CD8-positive, alpha-beta memory T cell (primary cell): ENCODE measurements around the gene GNG7. TPM values are rescaled to one million over a fixed set of nuclear protein-coding genes. Genes with fewer than 3 reads are reported as not detected.
A peak's percentile ranks its signal among the peaks of the same experiment; 100 is the strongest.

ENCODE experiments used
- CTCF ChIA-PET: fragments of 350-600 bp; sonication (Branson Sonifier 250); formaldehyde crosslinking; loops from one replicate; lab custom pipeline; 2021; ENCODE audit warnings: antibody characterized with exemption; lab: Charles Lee
- POLR2A ChIA-PET: fragments of 350-600 bp; sonication (Branson Sonifier 250); formaldehyde crosslinking; loops from one replicate; lab custom pipeline; 2021; ENCODE audit warnings: antibody characterized with exemption; lab: Charles Lee
- DNase-seq, 5 donors: peaks; one replicate each; pipeline versions ENCODE4 v3.0.0 to v3.0.0-alpha.2; 2020 to 2022; ENCODE audit warnings: mixed read lengths in 1 of 5
- H3K27ac ChIP-seq: one replicate; pipeline ENCODE4 v1.7.0; 2013; ENCODE audit warnings: low read depth, mild to moderate bottlenecking, low read length, moderate library complexity
- H3K27me3 ChIP-seq: 2 replicates; pipeline ENCODE4 v1.7.0; 2013; ENCODE audit warnings: low read length, mild to moderate bottlenecking; ENCODE audit not compliant: insufficient read depth, poor library complexity, severe bottlenecking
- H3K36me3 ChIP-seq: 2 replicates; pipeline ENCODE4 v1.7.0; 2013; ENCODE audit warnings: mild to moderate bottlenecking, low read length, moderate library complexity; ENCODE audit not compliant: insufficient read depth
- H3K4me1 ChIP-seq: 2 replicates; pipeline ENCODE4 v1.7.0; 2013; ENCODE audit warnings: mild to moderate bottlenecking, low read length, moderate library complexity; ENCODE audit not compliant: insufficient read depth
- H3K4me3 ChIP-seq: 2 replicates; pipeline ENCODE4 v1.7.0; 2013; ENCODE audit warnings: mild to moderate bottlenecking, low read length
- H3K9me3 ChIP-seq: 2 replicates; pipeline ENCODE4 v1.7.0; 2013; ENCODE audit warnings: mild to moderate bottlenecking, low read length
- H3K27ac Mint-ChIP-seq, 8 donors: one replicate each; pipeline ENCODE4 v1.8.0; 2020 to 2021; ENCODE audit warnings: mixed read lengths in 8 of 8, mild to moderate bottlenecking in 6 of 8, inconsistent platforms in 3 of 8, moderate library complexity in 3 of 8
- H3K27me3 Mint-ChIP-seq, 2 donors: one replicate each; pipeline ENCODE4 v1.8.0; 2020 to 2021; ENCODE audit warnings: mixed read lengths in 2 of 2, mild to moderate bottlenecking in 1 of 2, moderate library complexity in 1 of 2
- H3K36me3 Mint-ChIP-seq, 3 donors: one replicate each; pipeline ENCODE4 v1.8.0; 2020 to 2021; ENCODE audit warnings: mixed read lengths in 3 of 3, inconsistent platforms in 1 of 3, mild to moderate bottlenecking in 1 of 3
- H3K4me1 Mint-ChIP-seq, 3 donors: one replicate each; pipeline ENCODE4 v1.8.0; 2020 to 2021; ENCODE audit warnings: mixed read lengths in 3 of 3, inconsistent platforms in 1 of 3, mild to moderate bottlenecking in 1 of 3
- H3K4me3 Mint-ChIP-seq, 7 donors: one replicate each; pipeline ENCODE4 v1.8.0; 2020 to 2021; ENCODE audit warnings: mixed read lengths in 7 of 7, mild to moderate bottlenecking in 6 of 7, moderate library complexity in 4 of 7, inconsistent platforms in 2 of 7
- H3K9me3 Mint-ChIP-seq, 5 donors: one replicate each; pipeline ENCODE4 v1.8.0; 2020 to 2022; ENCODE audit warnings: mixed read lengths in 5 of 5, mild to moderate bottlenecking in 3 of 5, moderate library complexity in 2 of 5, inconsistent platforms in 1 of 5
- polyA plus RNA-seq: library from polyadenylated mRNA; unstranded; fragments of 300-500 nt; fragmentation: Illumina TruSeq; gene quantifications from one replicate; pipeline ENCODE4 v1.2.3, GENCODE V29; 2021
- total RNA-seq, 2 experiments: library from RNA; stranded (reverse); gene quantifications; one replicate each; pipeline ENCODE4 v1.2.3, GENCODE V29; 2021

GNG7 gene
- total and polyA plus RNA-seq, 3 experiments from 2014 or later = 0.40 to 1.2 (median 0.53) TPM

DNA sequence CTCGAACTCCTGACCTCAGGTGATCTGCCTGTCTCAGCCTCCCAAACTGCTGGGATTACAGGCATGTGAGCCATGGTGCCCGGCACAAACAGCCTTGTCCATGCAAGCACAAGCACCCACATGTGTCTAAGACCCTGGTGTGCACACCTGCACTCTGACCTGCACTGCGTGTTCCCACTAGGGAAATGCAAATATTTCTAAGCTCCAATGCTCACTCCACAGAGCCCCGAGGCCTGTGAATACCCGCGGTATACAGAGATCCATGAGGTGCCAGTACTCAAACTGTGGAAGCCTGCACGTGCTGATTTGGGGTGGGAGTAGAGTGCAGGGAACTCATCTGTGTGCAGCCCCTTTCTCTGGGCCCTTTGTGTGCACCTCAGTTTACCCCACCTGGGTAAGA is 211.8 kb downstream of the GNG7 start:
- Histone ChIP-seq H3K27me3 (peaks cover 16% of the 10 kb centered on the region), H3K9me3 (no peaks in the 10 kb centered on the region), H3K27ac (no peak overlapping the region), H3K36me3 (no peaks in the 10 kb centered on the region), H3K4me3 (no peak overlapping the region), H3K4me1 (peaks cover 21% of the 10 kb centered on the region)
- Mint-ChIP-seq H3K9me3 (no peaks in the 10 kb centered on the region), H3K4me3 (peak overlapping the region in 1 of 7 donors; percentile 2), H3K36me3 (no peaks in the 10 kb centered on the region), H3K27me3 (peaks cover 25 to 30% of the 10 kb centered on the region in 2 donors), H3K27ac (peak overlapping the region in 1 of 8 donors; percentile 66), H3K4me1 (peaks cover 10 to 37% (median 18%) of the 10 kb centered on the region in 3 donors)
- ChIA-PET CTCF (interaction anchor here (1.2 kb wide), 1 partner anchor 121 kb away, joined by 4 read pairs; no protein-coding TSS in a partner anchor), POLR2A (interaction anchor here (1.0 kb wide), 1 partner anchor 13 kb away, joined by 4 read pairs; no protein-coding TSS in a partner anchor)
- no peak for DNase-seq

DNA sequence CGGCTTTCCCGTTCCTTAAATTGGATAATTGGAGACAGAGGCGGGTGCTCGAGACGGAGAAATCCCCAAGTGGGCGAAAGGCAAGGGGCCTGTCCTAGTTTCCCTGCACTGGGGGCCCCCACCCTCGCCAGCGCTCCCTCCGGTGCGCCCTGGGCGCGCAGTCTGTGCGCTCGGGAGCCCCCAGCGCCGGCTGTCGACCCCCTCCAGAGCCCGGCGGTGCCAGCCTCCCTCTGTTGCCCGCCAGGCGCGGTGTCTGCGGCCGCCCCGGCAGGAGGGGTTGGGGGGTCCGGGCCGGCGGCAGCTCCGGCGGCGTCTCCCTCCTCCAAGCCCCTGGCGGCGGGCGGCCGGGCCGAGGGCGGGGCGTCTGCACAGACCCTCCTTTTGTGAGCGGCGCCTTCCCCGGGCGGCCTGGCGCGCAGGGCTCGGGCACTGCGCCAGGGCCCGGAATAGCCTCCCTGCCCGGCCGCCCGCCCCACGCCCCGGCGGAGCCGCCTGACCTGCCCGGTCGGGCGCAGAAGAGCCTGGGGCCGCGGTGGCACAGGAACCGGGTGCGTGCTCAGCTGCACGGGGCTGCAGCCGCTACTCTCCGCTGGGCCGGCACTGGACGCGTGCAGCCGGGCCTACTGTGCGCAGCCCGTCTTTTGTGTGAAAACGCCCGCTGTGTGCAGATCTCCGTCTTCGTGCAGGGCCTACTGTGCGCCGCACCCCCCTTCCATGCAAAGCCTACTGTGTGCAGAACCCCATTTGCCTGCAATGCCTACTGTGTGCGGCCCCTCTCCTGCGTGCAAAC is 213.4 kb downstream of the GNG7 start:
- Histone ChIP-seq H3K9me3 (no peaks in the 10 kb centered on the region), H3K27ac (no peak overlapping the region), H3K36me3 (no peaks in the 10 kb centered on the region), H3K4me1 (peaks cover 9% of the 10 kb centered on the region), H3K27me3 (peaks cover 16% of the 10 kb centered on the region), H3K4me3 (no peak overlapping the region)
- Mint-ChIP-seq H3K27ac (no peak overlapping the region), H3K4me3 (peak overlapping the region in 6 of 7 donors; percentile 9 to 88 (median 56)), H3K9me3 (no peaks in the 10 kb centered on the region), H3K4me1 (peaks cover 10 to 31% (median 16%) of the 10 kb centered on the region in 3 donors), H3K36me3 (peaks cover 0 to 4% (median 0%) of the 10 kb centered on the region in 3 donors), H3K27me3 (peaks cover 25 to 30% of the 10 kb centered on the region in 2 donors)
- ChIA-PET POLR2A (interaction anchor here (1.0 kb wide), 1 partner anchor 16 kb away, joined by 3 read pairs; no protein-coding TSS in a partner anchor), CTCF (interaction anchor here (1.2 to 2.2 kb wide), 2 partner anchors 13 to 122 kb away, joined by 4 to 6 read pairs; partner anchors contain the start of gene GADD45B)
- DNase-seq = peak in 1 of 5 donors; percentile 12

DNA sequence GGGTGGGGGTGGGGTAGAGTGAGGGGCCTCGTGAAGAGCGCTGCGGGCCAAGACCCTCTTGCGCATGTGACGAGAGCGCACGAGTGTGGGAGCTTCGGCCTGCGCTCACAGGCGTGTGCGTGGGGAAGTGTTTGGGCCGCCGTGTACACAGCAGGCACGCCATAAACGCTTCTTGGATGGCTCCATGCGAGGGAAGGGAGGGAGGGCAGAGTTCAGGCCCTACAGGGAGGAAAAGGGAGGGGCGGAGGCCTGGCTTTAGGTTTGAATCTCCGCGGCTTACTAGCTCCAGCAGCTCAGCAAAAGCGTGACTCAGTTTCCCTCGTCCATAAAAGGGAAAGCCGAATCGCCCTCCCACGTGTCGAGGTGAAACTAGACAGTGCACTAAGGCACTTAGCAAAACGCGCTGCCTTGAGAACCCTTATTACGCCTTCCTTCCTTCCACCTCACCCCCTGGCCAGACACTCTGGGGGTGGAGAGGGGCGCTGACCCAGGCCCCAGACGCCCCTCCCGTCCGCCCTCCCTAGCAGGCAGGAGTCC is 214.0 kb downstream of the GNG7 start:
- no peak for DNase-seq
- H3K9me3 ChIP-seq = no peaks in the 10 kb centered on the region
- Mint-ChIP-seq H3K4me3 (peak overlapping the region in 4 of 7 donors; percentile 11 to 43 (median 26)), H3K4me1 (peaks cover 5 to 25% (median 12%) of the 10 kb centered on the region in 3 donors), H3K27ac (no peak overlapping the region), H3K9me3 (peaks cover 0 to 6% (median 4%) of the 10 kb centered on the region in 5 donors), H3K27me3 (peaks cover 22 to 26% of the 10 kb centered on the region in 2 donors), H3K36me3 (peaks cover 0 to 11% (median 0%) of the 10 kb centered on the region in 3 donors)
- peaks cover 16% of the 10 kb centered on the region for H3K27me3 ChIP-seq
- H3K27ac ChIP-seq = no peak overlapping the region
- peaks cover 7% of the 10 kb centered on the region for H3K4me1 ChIP-seq
- ChIA-PET CTCF (interaction anchor here (2.2 kb wide), 1 partner anchor 12 kb away, joined by 6 read pairs; the partner anchor contains the start of gene GADD45B), POLR2A (interaction anchor here (1.0 to 1.1 kb wide), 2 partner anchors 12 to 16 kb away, joined by 3 read pairs; partner anchors contain the start of gene GADD45B)
- no peak overlapping the region for H3K4me3 ChIP-seq
- no peaks in the 10 kb centered on the region for H3K36me3 ChIP-seq

DNA sequence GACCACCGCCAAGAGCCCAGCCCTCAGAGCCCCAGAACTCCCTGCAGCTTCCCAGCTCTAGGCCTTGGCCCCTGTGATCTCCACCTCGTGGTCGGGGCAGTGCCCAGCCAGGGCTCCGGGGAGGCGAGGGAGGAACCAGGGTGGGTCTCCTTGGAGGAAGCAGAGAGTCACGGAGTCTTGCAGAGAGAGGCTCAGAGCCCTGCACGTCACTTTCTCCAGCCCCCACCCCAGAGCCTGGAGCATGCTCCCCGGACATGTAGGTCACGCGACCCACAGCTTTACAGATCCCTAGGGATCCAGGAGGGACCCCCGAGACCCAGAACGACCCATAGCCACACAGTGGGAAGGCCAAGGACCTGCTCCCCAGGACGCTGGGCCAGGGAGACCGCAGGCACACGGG is 214.7 kb downstream of the GNG7 start:
- H3K27me3 ChIP-seq = peaks cover 16% of the 10 kb centered on the region
- no peak overlapping the region for H3K4me3 Mint-ChIP-seq
- H3K4me3 ChIP-seq = no peak overlapping the region

DNA sequence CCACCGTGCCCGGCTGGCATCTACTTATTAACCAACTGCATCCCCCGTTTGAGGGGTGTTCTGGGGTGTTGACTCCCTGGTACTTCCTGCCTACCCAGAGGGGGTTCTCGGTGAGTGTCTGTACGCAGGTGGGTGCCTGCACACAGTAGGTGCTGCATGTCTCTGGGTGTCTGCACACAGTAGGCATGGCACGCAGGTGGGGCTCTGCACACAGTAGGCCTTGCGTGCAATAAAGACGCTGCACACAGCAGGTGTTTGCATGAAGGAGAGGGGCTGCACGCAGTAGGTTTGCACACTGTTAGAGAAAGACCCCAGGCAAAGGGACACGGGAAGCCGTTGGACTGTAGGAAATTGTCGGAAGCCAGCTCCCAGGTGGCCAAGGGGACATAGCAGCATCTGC is 215.4 kb downstream of the GNG7 start:
- Histone ChIP-seq H3K27me3 (peaks cover 16% of the 10 kb centered on the region), H3K9me3 (no peaks in the 10 kb centered on the region), H3K4me1 (peaks cover 7% of the 10 kb centered on the region), H3K4me3 (no peak overlapping the region), H3K27ac (no peak overlapping the region), H3K36me3 (no peaks in the 10 kb centered on the region)
- H3K27me3 Mint-ChIP-seq = peaks cover 16% of the 10 kb centered on the region in 2 donors
- ChIA-PET POLR2A (interaction anchor here (0.6 kb wide), 1 partner anchor 22 kb away, joined by 3 read pairs; no protein-coding TSS in a partner anchor), CTCF (interaction anchor here (2.2 kb wide), 1 partner anchor 11 kb away, joined by 6 read pairs; the partner anchor contains the start of gene GADD45B)
- no peak overlapping the region for H3K4me3 Mint-ChIP-seq
- peaks cover 0 to 9% (median 8%) of the 10 kb centered on the region in 5 donors for H3K9me3 Mint-ChIP-seq
- H3K36me3 Mint-ChIP-seq = peaks cover 0 to 20% (median 0%) of the 10 kb centered on the region in 3 donors
- no peak for DNase-seq
- H3K4me1 Mint-ChIP-seq = peaks cover 5 to 19% (median 12%) of the 10 kb centered on the region in 3 donors
- no peak overlapping the region for H3K27ac Mint-ChIP-seq

More for the DNA sequence above, 214.7 kb downstream of the GNG7 start:
- no peaks in the 10 kb centered on the region for H3K9me3 ChIP-seq
- H3K27ac ChIP-seq = no peak overlapping the region
- no peaks in the 10 kb centered on the region for H3K36me3 ChIP-seq
- H3K4me1 ChIP-seq = peaks cover 7% of the 10 kb centered on the region
- H3K27ac Mint-ChIP-seq = peak overlapping the region in 1 of 8 donors; percentile 60
- H3K36me3 Mint-ChIP-seq = peaks cover 0 to 16% (median 0%) of the 10 kb centered on the region in 3 donors
- peaks cover 21 to 23% of the 10 kb centered on the region in 2 donors for H3K27me3 Mint-ChIP-seq
- ChIA-PET POLR2A (interaction anchor here (0.5 to 1.1 kb wide), 3 partner anchors 12 to 31 kb away, joined by 3 to 4 read pairs (median 3); partner anchors contain the start of gene GADD45B), CTCF (interaction anchor here (2.2 kb wide), 1 partner anchor 12 kb away, joined by 6 read pairs; the partner anchor contains the start of gene GADD45B)
- H3K4me1 Mint-ChIP-seq = peaks cover 5 to 23% (median 12%) of the 10 kb centered on the region in 3 donors
- peaks cover 0 to 9% (median 6%) of the 10 kb centered on the region in 5 donors for H3K9me3 Mint-ChIP-seq
- no peak for DNase-seq

DNA sequence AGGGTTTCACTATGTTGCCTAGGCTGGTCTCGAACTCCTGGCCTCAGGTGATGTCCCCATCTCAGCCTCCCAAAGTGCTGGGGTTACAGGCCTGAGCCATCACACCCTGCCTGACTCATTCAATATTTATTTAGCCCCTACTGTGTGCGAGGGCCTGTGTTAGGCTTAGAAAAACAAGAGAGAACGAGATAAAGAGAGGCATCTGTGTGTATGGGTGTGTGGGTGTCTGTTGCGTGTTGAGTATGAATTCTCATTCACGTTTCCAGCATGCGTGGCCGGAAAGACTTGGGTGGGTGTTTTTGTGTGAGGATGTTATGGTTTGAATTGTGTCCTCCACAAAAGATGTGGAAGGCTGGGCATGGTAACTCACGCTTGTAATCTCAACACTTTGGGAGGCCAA is 217.1 kb downstream of the GNG7 start:
- CTCF ChIA-PET = interaction anchor here (1.2 kb wide), 1 partner anchor 10 kb away, joined by 3 read pairs; the partner anchor contains the start of gene GADD45B
- Histone ChIP-seq H3K4me3 (no peak overlapping the region), H3K36me3 (no peaks in the 10 kb centered on the region), H3K27ac (no peak overlapping the region), H3K4me1 (peaks cover 7% of the 10 kb centered on the region), H3K9me3 (no peaks in the 10 kb centered on the region), H3K27me3 (peaks cover 6% of the 10 kb centered on the region)
- POLR2A ChIA-PET = interaction anchor here (0.6 kb wide), 1 partner anchor 14 kb away, joined by 3 read pairs; no protein-coding TSS in a partner anchor
- Mint-ChIP-seq H3K36me3 (peaks cover 0 to 20% (median 0%) of the 10 kb centered on the region in 3 donors), H3K27ac (no peak overlapping the region), H3K27me3 (peaks cover 5 to 12% of the 10 kb centered on the region in 2 donors), H3K4me3 (no peak overlapping the region), H3K9me3 (peaks cover 0 to 9% (median 8%) of the 10 kb centered on the region in 5 donors), H3K4me1 (peaks cover 5 to 13% (median 12%) of the 10 kb centered on the region in 3 donors)
- DNase-seq = no peak

DNA sequence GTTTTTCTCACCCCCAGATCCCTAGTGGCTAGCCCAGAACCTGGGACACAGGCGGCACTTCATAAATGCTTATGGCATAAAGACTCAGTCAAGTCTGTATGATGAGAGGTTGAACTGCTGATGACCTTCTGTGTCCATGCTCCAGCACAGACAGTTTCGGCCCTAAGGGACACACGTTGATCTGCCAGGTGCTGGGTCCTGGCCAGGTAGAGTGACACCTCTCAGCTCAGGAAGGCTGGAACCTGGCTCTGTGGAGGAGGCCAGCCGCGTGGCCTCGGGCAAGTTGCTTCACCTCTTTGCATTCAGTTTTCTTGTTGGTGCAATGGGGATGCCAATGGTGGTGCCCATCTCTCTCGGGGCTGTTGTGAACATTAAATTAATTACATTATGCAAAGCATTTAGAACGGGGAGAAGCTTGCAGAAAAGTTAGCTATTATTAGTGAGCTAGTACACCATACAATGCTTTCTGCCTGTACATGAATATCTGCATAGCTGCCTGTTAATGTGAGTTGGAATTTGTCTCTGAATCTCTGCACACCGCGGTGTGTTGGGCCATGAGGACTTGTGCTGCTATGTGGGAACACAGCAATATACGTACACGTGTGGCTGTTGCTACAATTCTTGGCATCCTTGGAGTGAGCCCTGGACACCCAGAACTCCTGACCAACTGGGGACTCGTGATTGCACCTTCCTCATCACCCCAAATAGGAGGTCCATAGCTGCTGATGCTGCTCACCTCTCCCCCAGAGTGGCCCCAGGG is 218.1 kb downstream of the GNG7 start:
- peaks cover 1% of the 10 kb centered on the region for H3K27me3 ChIP-seq
- ChIA-PET POLR2A (no interaction called here), CTCF (interaction anchor here (0.8 to 1.2 kb wide), 3 partner anchors 9 to 127 kb away, joined by 3 read pairs; partner anchors contain the start of gene GADD45B)
- Mint-ChIP-seq H3K4me1 (peaks cover 0 to 12% (median 7%) of the 10 kb centered on the region in 3 donors), H3K9me3 (peaks cover 0 to 9% (median 8%) of the 10 kb centered on the region in 5 donors), H3K36me3 (peaks cover 0 to 20% (median 0%) of the 10 kb centered on the region in 3 donors), H3K4me3 (peak overlapping the region in 1 of 7 donors; percentile 2), H3K27ac (no peak overlapping the region), H3K27me3 (peaks cover 0 to 4% of the 10 kb centered on the region in 2 donors)
- peaks cover 5% of the 10 kb centered on the region for H3K4me1 ChIP-seq
- no peak for DNase-seq
- H3K36me3 ChIP-seq = no peaks in the 10 kb centered on the region
- no peaks in the 10 kb centered on the region for H3K9me3 ChIP-seq
- no peak overlapping the region for H3K27ac ChIP-seq
- H3K4me3 ChIP-seq = no peak overlapping the region
